ENCODE measurements around the gene C19orf81. TPM values are rescaled to one million over a fixed set of nuclear protein-coding genes. Genes with fewer than 3 reads are reported as not detected.

Gene C19orf81
- total and polyA plus RNA-seq, 4 experiments from 2014 or later = not detected

GRCh38 chr19:50639121-50640112 lies 9.8 kb upstream of the C19orf81 start, which contains the start of gene SYT3:
TSS of gene SYT3 (minus strand) at chr19:50639881. CDS start at chr19:50637411, 2,470 bp downstream.
- Mint-ChIP-seq H3K4me1 (peaks cover 0 to 12% (median 3%) of the 10 kb centered on the region in 4 donors), H3K36me3 (peaks cover 0 to 4% of the 10 kb centered on the region in 2 donors), H3K4me3 (peak within 1 kb of the TSS; percentile 55 to 83 (median 74)), H3K27me3 (peaks cover 47 to 48% of the 10 kb centered on the region in 2 donors), H3K27ac (peak within 1 kb of the TSS in 1 of 7 donors; percentile 57), H3K9me3 (peaks cover 0 to 33% (median 18%) of the 10 kb centered on the region in 8 donors)
- no peak within 1 kb of the TSS for H3K27ac ChIP-seq (ENCODE audit: low read depth, low read length)
- intact Hi-C loops (cut with micrococcal nuclease) = no loop called here
- H3K9me3 ChIP-seq (ENCODE audit: control insufficient read depth in 1 of 2, low read length in 2 of 2) = no peaks in the 10 kb centered on the region
- H3K4me1 ChIP-seq (ENCODE audit: insufficient read depth, low read length) = no peaks in the 10 kb centered on the region
- ChIA-PET CTCF (ENCODE audit: partially characterized antibody) (no interaction called here), POLR2A (ENCODE audit: partially characterized antibody) (no interaction called here)
- no peak within 1 kb of the TSS for H3K4me3 ChIP-seq (ENCODE audit: low read length in 2 of 2)
- no peaks in the 10 kb centered on the region for H3K36me3 ChIP-seq (ENCODE audit: insufficient read depth, low read length)
- peaks cover 20% of the 10 kb centered on the region for H3K27me3 ChIP-seq (ENCODE audit: insufficient read depth, low read length)
- DNase-seq = peak in 1 of 5 donors; percentile 23

GRCh38 chr19:50640368-50640767 lies 8.9 kb upstream of the C19orf81 start:
- CTCF ChIA-PET (ENCODE audit: partially characterized antibody) = no interaction called here

GRCh38 chr19:50644315-50644915 lies 4.8 kb upstream of the C19orf81 start:
- Histone ChIP-seq H3K9me3 (ENCODE audit: control insufficient read depth in 1 of 2, low read length in 2 of 2) (no peaks in the 10 kb centered on the region), H3K4me3 (ENCODE audit: low read length in 2 of 2) (no peak overlapping the region), H3K27me3 (ENCODE audit: insufficient read depth, low read length) (peaks cover 16% of the 10 kb centered on the region), H3K4me1 (ENCODE audit: insufficient read depth, low read length) (no peaks in the 10 kb centered on the region), H3K36me3 (ENCODE audit: insufficient read depth, low read length) (no peaks in the 10 kb centered on the region), H3K27ac (ENCODE audit: low read depth, low read length) (no peak overlapping the region)
- no peak for DNase-seq
- CTCF ChIA-PET (ENCODE audit: partially characterized antibody) = no interaction called here
- Mint-ChIP-seq H3K27me3 (peaks cover 20 to 25% of the 10 kb centered on the region in 2 donors), H3K27ac (no peak overlapping the region), H3K9me3 (peaks cover 0 to 9% (median 5%) of the 10 kb centered on the region in 8 donors), H3K4me3 (no peak overlapping the region), H3K4me1 (no peaks in the 10 kb centered on the region), H3K36me3 (peaks cover 0 to 3% of the 10 kb centered on the region in 2 donors)
- POLR2A ChIA-PET (ENCODE audit: partially characterized antibody) = no interaction called here
- intact Hi-C loops (cut with micrococcal nuclease) = no loop called here

More at GRCh38 chr19:50640368-50640767, 8.9 kb upstream of the C19orf81 start:
- peak overlapping the region in 3 of 8 donors; percentile 25 to 45 (median 28) for H3K4me3 Mint-ChIP-seq
- DNase-seq = no peak
- peaks cover 0 to 1% of the 10 kb centered on the region in 2 donors for H3K36me3 Mint-ChIP-seq
- H3K36me3 ChIP-seq (ENCODE audit: insufficient read depth, low read length) = no peaks in the 10 kb centered on the region
- peaks cover 20% of the 10 kb centered on the region for H3K27me3 ChIP-seq (ENCODE audit: insufficient read depth, low read length)
- no peak overlapping the region for H3K27ac Mint-ChIP-seq
- peaks cover 45% of the 10 kb centered on the region in 2 donors for H3K27me3 Mint-ChIP-seq
- no peaks in the 10 kb centered on the region for H3K4me1 ChIP-seq (ENCODE audit: insufficient read depth, low read length)
- peaks cover 0 to 12% (median 3%) of the 10 kb centered on the region in 4 donors for H3K4me1 Mint-ChIP-seq
- no peak overlapping the region for H3K4me3 ChIP-seq (ENCODE audit: low read length in 2 of 2)
- no peaks in the 10 kb centered on the region for H3K9me3 ChIP-seq (ENCODE audit: control insufficient read depth in 1 of 2, low read length in 2 of 2)
- POLR2A ChIA-PET (ENCODE audit: partially characterized antibody) = no interaction called here
- intact Hi-C loops (cut with micrococcal nuclease) = no loop called here
- peaks cover 0 to 25% (median 11%) of the 10 kb centered on the region in 8 donors for H3K9me3 Mint-ChIP-seq
- no peak overlapping the region for H3K27ac ChIP-seq (ENCODE audit: low read depth, low read length)

GRCh38 chr19:50645107-50645506 lies 4.1 kb upstream of the C19orf81 start:
- Histone ChIP-seq H3K27me3 (ENCODE audit: insufficient read depth, low read length) (peaks cover 12% of the 10 kb centered on the region), H3K9me3 (ENCODE audit: control insufficient read depth in 1 of 2, low read length in 2 of 2) (no peaks in the 10 kb centered on the region), H3K36me3 (ENCODE audit: insufficient read depth, low read length) (no peaks in the 10 kb centered on the region), H3K4me1 (ENCODE audit: insufficient read depth, low read length) (no peaks in the 10 kb centered on the region), H3K27ac (ENCODE audit: low read depth, low read length) (no peak overlapping the region), H3K4me3 (ENCODE audit: low read length in 2 of 2) (no peak overlapping the region)
- H3K27me3 Mint-ChIP-seq = peaks cover 22 to 27% of the 10 kb centered on the region in 2 donors
- peaks cover 0 to 3% of the 10 kb centered on the region in 2 donors for H3K36me3 Mint-ChIP-seq
- no peaks in the 10 kb centered on the region for H3K4me1 Mint-ChIP-seq
- intact Hi-C loops (cut with micrococcal nuclease) = no loop called here
- peaks cover 0 to 9% (median 5%) of the 10 kb centered on the region in 8 donors for H3K9me3 Mint-ChIP-seq
- POLR2A ChIA-PET (ENCODE audit: partially characterized antibody) = no interaction called here
- CTCF ChIA-PET (ENCODE audit: partially characterized antibody) = no interaction called here
- H3K27ac Mint-ChIP-seq = no peak overlapping the region
- DNase-seq = no peak
- no peak overlapping the region for H3K4me3 Mint-ChIP-seq

GRCh38 chr19:50646074-50646807 lies 3.0 kb upstream of the C19orf81 start:
- intact Hi-C loops (cut with micrococcal nuclease) = no loop called here
- Histone ChIP-seq H3K27me3 (ENCODE audit: insufficient read depth, low read length) (peaks cover 11% of the 10 kb centered on the region), H3K4me1 (ENCODE audit: insufficient read depth, low read length) (no peaks in the 10 kb centered on the region), H3K36me3 (ENCODE audit: insufficient read depth, low read length) (no peaks in the 10 kb centered on the region), H3K27ac (ENCODE audit: low read depth, low read length) (no peak overlapping the region), H3K9me3 (ENCODE audit: control insufficient read depth in 1 of 2, low read length in 2 of 2) (no peaks in the 10 kb centered on the region), H3K4me3 (ENCODE audit: low read length in 2 of 2) (no peak overlapping the region)
- ChIA-PET CTCF (ENCODE audit: partially characterized antibody) (no interaction called here), POLR2A (ENCODE audit: partially characterized antibody) (no interaction called here)
- peaks cover 0 to 10% (median 4%) of the 10 kb centered on the region in 8 donors for H3K9me3 Mint-ChIP-seq
- peaks cover 16 to 25% of the 10 kb centered on the region in 2 donors for H3K27me3 Mint-ChIP-seq
- peaks cover 0 to 3% of the 10 kb centered on the region in 2 donors for H3K36me3 Mint-ChIP-seq
- H3K27ac Mint-ChIP-seq = no peak overlapping the region
- H3K4me3 Mint-ChIP-seq = no peak overlapping the region
- DNase-seq = no peak
- no peaks in the 10 kb centered on the region for H3K4me1 Mint-ChIP-seq

GRCh38 chr19:50647879-50648615 lies 1.2 kb upstream of the C19orf81 start:
- Histone ChIP-seq H3K27me3 (ENCODE audit: insufficient read depth, low read length) (peaks cover 11% of the 10 kb centered on the region), H3K9me3 (ENCODE audit: control insufficient read depth in 1 of 2, low read length in 2 of 2) (no peaks in the 10 kb centered on the region), H3K4me1 (ENCODE audit: insufficient read depth, low read length) (no peaks in the 10 kb centered on the region), H3K4me3 (ENCODE audit: low read length in 2 of 2) (no peak overlapping the region), H3K36me3 (ENCODE audit: insufficient read depth, low read length) (no peaks in the 10 kb centered on the region), H3K27ac (ENCODE audit: low read depth, low read length) (no peak overlapping the region)
- POLR2A ChIA-PET (ENCODE audit: partially characterized antibody) = no interaction called here
- no peak for DNase-seq
- Mint-ChIP-seq H3K27me3 (peaks cover 14 to 26% of the 10 kb centered on the region in 2 donors), H3K36me3 (peaks cover 0 to 3% of the 10 kb centered on the region in 2 donors), H3K27ac (no peak overlapping the region), H3K9me3 (peaks cover 0 to 9% (median 4%) of the 10 kb centered on the region in 8 donors), H3K4me3 (no peak overlapping the region), H3K4me1 (no peaks in the 10 kb centered on the region)
- CTCF ChIA-PET (ENCODE audit: partially characterized antibody) = no interaction called here
- intact Hi-C loops (cut with micrococcal nuclease) = no loop called here
